NOMO-1 treated with dmso at 0.1 percent for 144 hours (cell line): ENCODE data around the gene C17orf113.
"Not testable (repeated sequence)": the region's sequence is repeated elsewhere in the genome, so short reads cannot be mapped to it uniquely, and the experiment has no call there.

Experiments used
- DNase-seq: peaks from one replicate; lab custom pipeline; 2025; ENCODE audit not compliant: unreplicated experiment; lab: John Stamatoyannopoulos, UW

The C17orf113 gene

GRCh38 chr17:42017866-42018200 is 32.6 kb downstream of the C17orf113 start:
- DNase-seq: no peak

- peak; percentile 86 for DNase-seq
Observed at GRCh38 chr17:42016941-42017865, 33.2 kb downstream of the C17orf113 start, which contains the start of gene DNAJC7. Gene DNAJC7 (minus strand): TSS chr17:42017439. CDS start chr17:42017416, 23 bp downstream.

- no peak for DNase-seq
Observed at GRCh38 chr17:42016411-42016831, 34.0 kb downstream of the C17orf113 start.

- not testable (repeated sequence) for DNase-seq
Observed at GRCh38 chr17:42013740-42014139, 36.7 kb downstream of the C17orf113 start.

- DNase-seq: not testable (repeated sequence)
Observed at GRCh38 chr17:42012363-42012762, 38.0 kb downstream of the C17orf113 start.

GRCh38 chr17:42010898-42011516 is 39.4 kb downstream of the C17orf113 start:
- no peak for DNase-seq

- DNase-seq: peak; percentile 65
Observed at GRCh38 chr17:42010266-42010680, 40.1 kb downstream of the C17orf113 start.

GRCh38 chr17:42009170-42009569 is 41.2 kb downstream of the C17orf113 start:
- no peak for DNase-seq

GRCh38 chr17:42005166-42005565 is 45.2 kb downstream of the C17orf113 start:
- no peak for DNase-seq

- DNase-seq: no peak
Observed at GRCh38 chr17:42002792-42003301, 47.6 kb downstream of the C17orf113 start.

- DNase-seq: no peak
Observed at GRCh38 chr17:42002175-42002791, 48.1 kb downstream of the C17orf113 start.

- no peak for DNase-seq
Observed at GRCh38 chr17:42001729-42002128, 48.7 kb downstream of the C17orf113 start.

- no peak for DNase-seq
Observed at GRCh38 chr17:42000413-42001133, 49.8 kb downstream of the C17orf113 start.

GRCh38 chr17:41998497-41998896 is 51.9 kb downstream of the C17orf113 start:
- DNase-seq: no peak

GRCh38 chr17:41996855-41997164 is 53.6 kb downstream of the C17orf113 start:
- no peak for DNase-seq

- DNase-seq: no peak
Observed at GRCh38 chr17:41992576-41992975, 57.8 kb downstream of the C17orf113 start.

- no peak for DNase-seq
Observed at GRCh38 chr17:41989702-41990419, 60.5 kb downstream of the C17orf113 start.

GRCh38 chr17:41988418-41988817 is 62.0 kb downstream of the C17orf113 start:
- no peak for DNase-seq
